ENCODE data around the gene TLE5.
"Not testable (repeated sequence)": the region's sequence is repeated elsewhere in the genome, so short reads cannot be mapped to it uniquely, and the experiment has no call there.

Gene TLE5

DNA sequence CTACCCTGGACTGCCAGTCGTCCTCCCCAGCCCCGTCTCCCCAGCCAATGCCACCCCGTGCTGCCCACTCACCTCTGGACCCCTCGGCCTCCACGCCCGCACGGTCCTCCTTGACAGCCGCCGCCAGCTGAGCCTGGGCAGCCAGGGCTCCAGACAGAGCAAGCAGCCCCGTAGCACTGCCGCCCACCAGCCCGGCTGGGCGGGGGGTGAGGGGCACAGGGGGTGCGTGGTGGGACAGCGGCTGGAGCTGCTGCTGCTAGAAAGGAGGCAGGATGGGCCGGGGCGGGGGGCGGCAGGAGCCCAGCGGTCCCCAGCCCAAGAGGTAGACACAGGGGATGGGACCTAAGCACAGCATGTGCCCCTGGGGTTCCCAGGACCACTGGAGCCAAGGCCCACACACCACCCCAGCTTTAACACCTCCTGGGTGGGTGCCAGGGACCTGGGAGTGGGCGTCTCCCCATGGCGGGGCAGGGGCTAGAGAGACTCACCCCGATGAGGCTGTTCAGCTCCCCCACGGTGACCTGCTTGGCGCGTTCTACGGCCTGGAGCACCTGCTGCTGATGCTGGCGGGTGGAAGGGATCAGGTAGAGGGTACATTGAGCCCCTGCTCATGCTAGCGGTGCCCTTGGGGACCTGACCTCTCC is 43.0 kb downstream of the TLE5 start:
- DNase-seq = no peak

GRCh38 chr19:3017923-3018322 is 44.4 kb downstream of the TLE5 start:
- DNase-seq = no peak

DNA sequence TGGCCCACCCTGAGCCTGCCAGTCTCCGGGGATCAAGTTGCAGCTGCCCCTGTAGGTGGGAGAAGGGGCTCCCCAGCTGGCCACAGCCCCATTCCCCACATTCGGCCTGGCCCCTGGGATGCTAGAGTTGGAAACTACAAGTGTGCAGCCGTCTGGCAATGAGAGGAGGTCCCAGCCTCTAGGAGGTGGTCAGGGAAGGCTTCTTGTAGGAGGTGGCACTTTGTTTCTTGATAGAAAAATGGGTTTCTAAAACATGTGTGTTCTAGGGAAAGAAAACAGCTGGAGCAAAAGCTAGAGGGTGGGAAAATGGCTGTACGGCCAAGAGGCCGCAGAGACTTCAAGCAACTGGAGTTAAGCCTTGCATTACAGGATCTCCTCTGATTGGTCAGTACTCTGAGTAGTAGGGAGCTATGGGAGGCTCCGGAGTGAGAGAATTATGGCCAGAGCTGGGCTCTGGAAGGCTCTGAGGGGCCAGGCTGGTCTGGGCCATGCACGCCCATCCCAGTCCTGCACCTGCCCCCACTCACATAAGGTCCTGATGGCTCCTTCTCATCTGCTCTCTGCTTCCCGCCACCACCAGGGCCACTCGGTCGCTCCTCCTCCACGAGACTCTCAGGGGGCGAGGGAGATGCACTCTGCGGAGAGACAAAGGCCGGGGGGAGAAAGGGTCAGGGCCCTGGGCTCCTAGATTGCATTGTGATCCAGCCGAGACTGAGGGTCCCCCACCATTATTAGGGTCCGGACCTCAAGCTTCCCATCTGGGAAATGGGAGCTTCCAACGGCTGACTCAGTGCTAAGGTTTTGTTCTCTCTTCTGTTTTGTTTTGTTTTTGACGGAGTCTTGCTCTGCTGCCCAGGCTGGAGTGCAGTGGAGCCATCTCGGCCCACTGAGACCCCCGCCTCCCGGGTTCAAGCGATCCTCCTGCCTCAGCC is 46.9 kb downstream of the TLE5 start:
- no peak for DNase-seq

DNA sequence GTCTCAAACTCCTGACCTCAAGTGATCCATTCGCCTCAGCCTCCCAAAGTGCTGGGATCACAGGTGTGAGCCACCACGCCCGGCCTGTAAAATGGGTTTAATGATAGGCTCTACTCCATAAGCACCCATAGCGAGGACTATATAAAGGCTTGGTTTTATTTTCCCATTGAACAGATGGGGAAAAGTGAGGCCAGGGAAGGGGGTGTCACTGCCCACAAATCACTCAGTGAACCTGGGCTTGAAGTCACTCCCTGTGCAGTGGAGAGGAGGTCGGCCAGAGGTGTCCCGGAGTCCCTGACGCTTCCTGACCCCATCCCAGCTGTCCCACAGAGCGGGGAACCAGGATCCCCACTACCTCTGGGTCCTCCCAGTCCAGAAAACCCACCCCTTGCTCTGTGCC is 48.2 kb downstream of the TLE5 start:
- DNase-seq = no peak

GRCh38 chr19:3013263-3013725 is 49.0 kb downstream of the TLE5 start:
- no peak for DNase-seq

GRCh38 chr19:3012621-3013262 is 49.6 kb downstream of the TLE5 start:
- DNase-seq = no peak

DNA sequence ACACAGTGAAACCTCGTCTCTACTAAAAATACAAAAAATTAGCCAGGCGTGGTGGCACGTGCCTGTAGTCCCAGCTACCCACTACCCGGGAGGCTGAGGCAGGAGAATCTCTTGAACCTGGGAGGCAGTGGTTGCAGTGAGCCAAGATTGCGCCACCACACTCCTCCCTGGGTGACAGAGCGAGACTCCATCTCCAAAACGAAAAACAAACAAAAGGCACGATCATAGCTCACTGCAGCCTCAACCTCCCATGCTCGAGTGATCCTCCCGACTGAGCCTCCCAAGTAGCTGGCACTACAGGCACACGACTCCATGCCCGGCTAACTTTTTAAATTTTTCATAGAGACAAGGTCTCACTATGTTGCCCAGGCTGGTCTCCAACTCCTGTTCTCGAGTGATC is 50.2 kb downstream of the TLE5 start:
- DNase-seq = not testable (repeated sequence)

GRCh38 chr19:3010871-3011270 is 51.4 kb downstream of the TLE5 start:
- DNase-seq = no peak

GRCh38 chr19:3008994-3009393 is 53.3 kb downstream of the TLE5 start:
- no peak for DNase-seq

DNA sequence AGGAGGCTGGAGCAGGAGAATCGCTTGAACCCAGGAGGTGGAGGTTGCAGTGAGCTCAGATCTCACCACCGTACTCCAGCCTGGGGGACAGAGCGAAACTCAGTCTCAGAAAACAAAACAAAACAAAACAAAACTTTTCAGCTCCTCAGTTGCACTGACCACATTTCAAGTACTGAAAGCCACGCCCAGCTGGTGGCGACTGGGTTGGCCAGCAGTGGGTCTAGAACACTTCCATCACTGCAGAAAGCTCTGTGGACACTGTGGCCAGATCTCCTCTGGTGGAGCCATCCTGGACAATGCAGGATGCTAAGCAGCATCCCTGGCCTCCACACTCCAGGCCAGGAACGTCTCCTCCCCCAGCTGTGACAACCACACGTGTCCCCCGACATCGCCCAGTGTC is 54.3 kb downstream of the TLE5 start:
- DNase-seq = no peak

DNA sequence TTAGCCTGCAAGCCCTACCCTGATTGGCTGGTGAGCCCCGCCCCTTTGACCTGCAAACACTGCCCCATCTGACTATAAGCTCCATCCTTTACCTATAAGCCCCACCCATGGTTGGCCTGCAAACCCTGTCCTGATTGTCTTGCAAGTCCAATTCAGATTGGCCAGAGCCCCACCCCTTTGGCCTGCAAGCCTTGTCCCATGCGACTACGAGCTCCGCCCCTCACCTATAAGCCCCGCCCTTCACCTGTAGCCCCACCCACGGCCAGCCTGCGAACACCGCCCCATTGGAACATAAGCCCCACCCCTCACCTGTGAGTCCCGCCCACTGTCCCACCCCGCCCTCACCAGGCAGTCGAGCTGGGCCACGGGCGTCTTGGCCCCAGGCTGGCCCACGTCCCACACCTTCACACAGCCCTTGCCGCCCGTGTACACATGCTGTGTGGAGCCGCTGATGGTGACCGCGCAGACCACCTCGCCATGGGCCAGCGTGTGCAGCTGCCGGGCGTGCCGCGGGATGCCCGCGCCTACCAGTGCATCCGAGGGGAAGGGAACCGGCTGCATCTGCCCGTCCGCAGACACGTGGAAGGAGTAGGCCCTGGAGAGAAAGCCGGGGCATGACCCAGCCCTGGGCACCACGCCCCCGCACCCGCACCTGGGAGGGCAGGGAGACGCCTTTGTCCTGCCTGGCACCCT is 56.1 kb downstream of the TLE5 start:
- DNase-seq = no peak

DNA sequence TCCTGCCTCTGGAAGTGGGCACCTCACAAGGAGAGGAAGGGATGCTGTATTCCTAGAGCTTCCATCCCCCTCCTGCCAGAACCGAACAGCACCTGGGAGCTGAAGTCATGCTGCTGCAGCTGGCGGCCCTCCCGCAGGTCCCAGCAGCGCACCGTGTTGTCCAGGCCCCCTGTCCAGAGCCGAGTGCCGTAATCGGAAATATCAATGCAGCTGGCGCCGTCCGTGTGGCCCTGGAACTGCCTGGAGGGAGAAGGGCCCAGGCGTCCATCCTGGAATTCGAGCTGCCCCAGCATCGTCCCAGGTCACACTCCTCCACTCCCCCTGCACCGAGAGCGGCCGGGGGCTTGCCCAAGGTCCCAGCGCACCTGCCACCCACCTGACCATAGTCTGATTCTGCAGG is 57.0 kb downstream of the TLE5 start:
- no peak for DNase-seq

DNA sequence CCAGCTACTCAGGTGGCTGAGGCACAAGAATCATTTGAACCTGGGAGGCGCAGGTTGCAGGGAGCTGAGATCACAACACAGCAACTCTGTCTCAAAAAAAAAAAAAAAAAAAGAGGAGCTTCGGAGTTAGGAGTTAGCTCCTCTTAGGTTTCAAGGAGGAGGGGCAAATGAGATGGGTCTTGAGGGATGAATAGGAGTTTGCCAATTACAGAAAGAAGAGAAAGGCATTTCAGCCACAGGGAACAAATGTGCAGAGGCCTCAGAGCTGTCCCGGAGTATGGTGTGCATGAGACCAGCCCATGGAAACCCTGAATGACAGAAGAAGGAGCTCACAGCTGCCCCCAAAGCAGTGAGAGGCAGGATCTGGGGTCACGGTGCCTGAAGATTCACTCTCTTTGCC is 57.8 kb downstream of the TLE5 start:
- no peak for DNase-seq

- no peak for DNase-seq
Measured at GRCh38 chr19:3003046-3003445, 59.2 kb downstream of the TLE5 start.

Measured in NCI-H226 (cell line).